ENCODE data around the gene OLA1.
A peak's percentile ranks its signal among the peaks of the same experiment; 100 is the strongest.

OLA1 gene

DNA sequence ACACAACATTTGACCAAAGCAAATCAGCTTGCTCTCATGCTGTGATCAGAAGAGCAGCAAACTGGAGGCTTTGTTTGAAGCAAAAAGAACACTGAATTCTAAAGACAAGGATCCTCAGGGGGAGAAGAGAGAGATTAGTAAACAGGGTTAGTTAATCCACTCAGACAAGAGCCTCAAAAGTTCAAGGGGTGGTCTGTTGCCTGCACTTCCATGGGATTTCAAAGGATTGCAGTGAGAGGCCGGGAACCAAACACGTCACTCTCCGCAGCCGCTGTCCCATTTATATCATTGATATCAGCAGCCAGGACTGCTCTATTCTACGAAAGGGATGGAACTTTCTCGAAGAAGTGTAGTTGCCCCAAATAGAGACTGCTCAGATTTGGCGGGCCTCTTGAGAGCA is 185.4 kb downstream of the OLA1 start:
- DNase-seq (ENCODE audit: low read depth): no peak

GRCh38 chr2:174059884-174060244 is 188.5 kb downstream of the OLA1 start:
- DNase-seq (ENCODE audit: low read depth): no peak

DNA sequence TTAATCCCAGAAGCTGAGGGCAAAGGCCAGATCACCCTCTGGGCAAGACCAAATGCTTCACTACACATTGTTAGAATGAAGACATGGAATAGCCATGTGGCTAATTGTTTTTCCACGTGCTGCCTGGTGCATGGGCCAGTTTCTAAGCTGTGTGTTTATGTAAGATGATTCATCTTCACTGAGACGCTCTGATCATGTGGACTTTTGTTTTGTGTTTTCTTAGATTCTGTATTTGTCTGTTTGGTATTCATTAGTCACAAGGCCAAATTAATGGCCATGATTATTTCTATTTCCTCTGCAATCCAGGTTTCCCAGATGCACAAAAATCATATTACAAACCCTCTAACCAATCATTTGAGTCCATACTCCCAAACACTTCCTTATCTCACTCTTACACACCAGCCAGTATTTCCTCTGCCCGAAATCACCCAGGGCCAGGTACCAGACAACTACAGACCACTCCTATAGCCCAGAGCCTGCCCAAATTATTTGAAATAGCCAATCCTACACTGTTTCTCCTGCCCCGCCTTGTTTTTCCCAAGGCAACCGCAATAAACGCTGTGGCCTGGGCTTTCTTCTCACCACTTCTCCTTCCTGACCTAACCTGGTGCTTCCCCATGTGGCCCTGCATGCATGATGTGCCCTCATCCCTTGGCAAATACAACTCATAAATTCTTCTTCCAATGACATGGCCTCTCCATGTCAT is 189.0 kb downstream of the OLA1 start:
- DNase-seq (ENCODE audit: low read depth): no peak

DNA sequence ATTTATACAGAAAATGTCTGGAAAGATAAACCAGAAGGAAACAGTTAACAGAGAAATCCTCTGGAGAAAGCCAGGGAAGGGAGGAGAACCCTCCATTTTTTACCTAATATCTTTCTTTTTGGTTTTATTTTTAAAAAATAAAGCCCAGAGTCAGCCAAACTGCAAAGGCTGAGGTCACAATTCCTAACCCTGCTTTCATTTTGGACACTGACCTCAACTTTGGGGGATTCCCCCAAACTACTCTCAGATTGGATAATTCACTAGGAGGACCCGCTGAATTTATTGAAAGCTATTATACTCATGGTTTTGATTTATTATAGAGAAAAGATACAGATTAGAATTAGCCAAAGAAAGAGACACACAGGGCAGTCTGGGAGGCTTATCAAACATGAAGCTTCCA is 189.9 kb downstream of the OLA1 start:
- DNase-seq (ENCODE audit: low read depth): no peak

DNA sequence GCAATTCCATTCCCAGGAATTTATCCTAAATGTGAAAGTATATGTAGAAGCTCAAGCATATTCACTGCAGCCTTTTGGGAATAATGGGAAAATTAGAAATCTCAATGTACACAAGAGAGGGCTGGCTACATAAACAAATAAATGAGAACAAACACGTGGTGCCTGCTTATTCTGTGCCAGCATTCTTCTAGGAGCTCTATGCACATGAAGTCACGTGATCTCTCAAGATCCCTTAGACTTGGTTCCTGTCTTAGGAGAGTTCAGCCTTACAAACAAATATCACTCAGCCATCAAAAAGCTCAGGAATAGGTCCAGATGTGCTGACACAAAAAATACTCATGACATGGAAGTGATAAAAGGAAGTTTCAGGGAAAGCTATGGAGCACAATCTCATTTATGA is 190.3 kb downstream of the OLA1 start:
- DNase-seq (ENCODE audit: low read depth): no peak

DNA sequence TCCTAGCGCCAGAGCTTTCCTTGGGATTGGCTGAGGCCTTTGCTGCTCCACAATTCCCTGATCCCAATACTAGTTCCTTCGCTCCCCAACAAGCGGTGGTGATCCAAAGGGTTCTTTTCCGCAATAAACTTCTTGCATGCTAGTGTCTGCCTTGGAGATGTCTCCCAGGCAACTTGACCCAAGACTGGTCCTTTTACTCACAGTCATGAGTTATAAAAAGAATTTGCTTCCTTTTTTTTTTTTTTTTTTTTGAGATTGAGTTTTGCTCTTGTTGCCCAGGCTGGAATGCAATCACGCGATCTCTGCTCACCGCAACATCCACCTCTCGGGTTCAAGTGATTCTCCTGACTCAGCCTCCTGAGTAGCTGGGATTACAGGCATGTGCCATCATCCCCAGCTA is 193.4 kb downstream of the OLA1 start:
- DNase-seq (ENCODE audit: low read depth): no peak

DNA sequence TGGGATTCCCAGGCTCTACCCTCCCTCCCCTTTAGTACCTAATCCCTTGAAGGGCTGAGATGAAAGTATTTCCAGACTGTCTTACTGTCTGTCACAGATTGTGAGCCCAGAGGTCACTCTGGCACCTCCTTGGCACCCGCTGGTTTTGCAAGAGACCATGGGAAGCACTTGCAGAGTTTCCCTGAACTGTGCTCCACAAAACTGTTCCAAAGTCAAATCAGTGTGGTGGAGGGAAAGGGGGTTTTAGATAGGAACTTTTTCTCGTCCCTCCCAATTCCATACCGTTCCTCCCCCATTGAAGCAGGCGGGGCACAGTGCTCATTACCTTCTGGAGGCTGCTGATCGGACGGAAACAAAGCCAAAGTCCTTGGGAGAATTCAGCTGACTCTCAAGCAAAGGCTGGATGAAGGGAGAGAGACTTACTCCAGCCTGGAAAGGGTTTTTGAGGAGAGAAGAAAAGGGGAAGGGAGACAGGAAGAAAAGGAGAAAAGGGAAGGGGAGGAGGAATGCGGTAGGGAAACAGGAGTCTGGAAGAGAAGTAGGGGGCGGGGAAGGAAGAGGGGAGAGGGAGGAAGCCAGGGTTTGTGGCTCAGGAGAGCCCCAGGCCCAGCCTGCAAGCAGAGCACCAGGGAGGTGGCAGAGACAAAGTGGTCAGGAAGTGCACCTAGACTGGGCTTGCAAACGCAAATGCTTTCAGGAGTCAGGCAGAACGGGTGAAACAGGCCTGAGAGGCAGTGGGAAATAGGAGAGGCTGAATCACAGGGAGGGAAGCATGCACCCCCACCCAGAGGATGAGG is 194.8 kb downstream of the OLA1 start:
- no peak for DNase-seq (ENCODE audit: low read depth)

- no peak for DNase-seq (ENCODE audit: low read depth)
Measured at GRCh38 chr2:174052584-174052976, 195.8 kb downstream of the OLA1 start.

GRCh38 chr2:174051741-174052583 is 196.4 kb downstream of the OLA1 start:
- no peak for DNase-seq (ENCODE audit: low read depth)

- DNase-seq (ENCODE audit: low read depth): no peak
Measured at GRCh38 chr2:174051068-174051467, 197.3 kb downstream of the OLA1 start.

DNA sequence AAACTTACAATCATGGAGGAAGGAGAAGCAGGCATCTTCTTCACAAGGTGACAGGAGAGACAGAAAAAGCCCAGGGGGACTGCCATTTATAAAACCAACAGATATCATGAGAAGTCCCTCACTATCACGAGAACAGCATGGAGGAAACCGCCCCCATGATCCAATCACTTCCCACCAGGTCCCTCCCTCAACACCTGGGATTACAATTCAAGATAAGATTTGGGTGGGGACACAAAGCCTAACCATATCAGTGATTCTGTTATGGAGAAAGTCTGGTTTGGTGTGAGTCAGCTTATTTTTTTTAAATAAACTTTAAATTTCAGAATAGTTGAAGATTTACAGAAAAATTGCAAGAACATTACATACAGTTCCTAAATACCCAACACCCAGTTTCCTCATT is 198.4 kb downstream of the OLA1 start:
- no peak for DNase-seq (ENCODE audit: low read depth)

DNA sequence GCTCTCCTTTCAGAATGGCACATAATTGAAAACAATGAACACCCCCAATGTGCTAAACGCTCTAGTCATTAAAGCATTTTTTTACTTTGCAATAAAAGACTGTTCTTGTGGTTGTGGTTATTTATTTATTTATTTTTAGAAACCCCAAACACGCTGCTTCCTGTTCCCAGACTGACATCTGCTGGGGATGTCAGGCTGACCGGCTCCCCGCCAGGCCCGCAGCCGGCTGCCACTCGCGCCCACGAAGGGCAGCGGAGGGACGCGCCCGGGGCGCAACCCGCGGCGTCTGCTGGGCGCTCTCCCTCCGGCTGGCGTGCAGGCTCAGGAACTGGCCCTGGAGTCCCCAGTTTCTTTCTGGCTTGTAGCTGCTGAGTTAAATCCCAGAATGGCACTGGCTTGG is 200.1 kb downstream of the OLA1 start:
- DNase-seq (ENCODE audit: low read depth): no peak

DNA sequence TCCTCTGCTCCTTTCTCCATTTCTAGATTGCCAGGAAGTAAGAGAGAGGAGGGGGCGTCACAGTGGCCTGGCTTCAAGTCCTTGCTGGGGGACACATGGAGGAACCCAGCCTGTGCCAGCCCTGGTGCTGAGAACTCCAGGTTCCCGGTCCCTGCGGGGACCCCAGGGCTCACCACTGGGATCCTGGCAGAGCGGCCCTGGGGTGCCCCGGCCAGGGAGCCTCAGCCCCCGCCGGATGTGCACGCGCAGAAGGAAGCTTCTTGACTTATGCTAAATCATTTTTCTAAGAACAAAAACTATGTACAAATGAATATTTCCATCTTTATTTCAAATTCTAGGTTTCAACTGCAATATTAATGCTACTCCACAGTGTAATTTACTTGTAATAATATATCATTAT is 200.6 kb downstream of the OLA1 start:
- no peak for DNase-seq (ENCODE audit: low read depth)

- DNase-seq (ENCODE audit: low read depth): no peak
Measured at GRCh38 chr2:174046172-174046571, 202.2 kb downstream of the OLA1 start.

- no peak for DNase-seq (ENCODE audit: low read depth)
Measured at GRCh38 chr2:174044556-174044955, 203.8 kb downstream of the OLA1 start.

- DNase-seq (ENCODE audit: low read depth): no peak
Measured at GRCh38 chr2:174040417-174040701, 208.0 kb downstream of the OLA1 start.

GRCh38 chr2:174039551-174040416 is 208.5 kb downstream of the OLA1 start:
- DNase-seq (ENCODE audit: low read depth): peak; percentile 75

- no peak for DNase-seq (ENCODE audit: low read depth)
Measured at GRCh38 chr2:174038462-174038861, 209.9 kb downstream of the OLA1 start.

DNA sequence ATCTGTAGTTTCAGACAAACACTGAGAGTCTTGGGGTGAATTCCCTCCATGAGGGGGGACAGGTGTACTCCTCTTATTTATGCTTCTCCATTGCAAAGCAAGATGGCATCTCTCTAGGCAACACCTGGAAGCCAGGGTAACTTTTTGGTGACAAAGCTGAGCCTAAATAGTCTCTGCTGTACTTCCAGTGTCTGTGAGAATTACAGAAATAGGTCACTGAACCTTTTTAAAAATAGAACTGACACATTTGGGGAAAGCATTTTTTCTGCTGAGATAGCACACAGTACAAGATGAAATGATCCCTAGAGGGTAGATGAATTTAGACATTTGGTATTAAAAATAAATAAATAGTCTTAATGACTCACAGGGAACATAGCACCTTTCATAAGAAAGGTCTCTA is 211.5 kb downstream of the OLA1 start:
- DNase-seq (ENCODE audit: low read depth): no peak

- no peak for DNase-seq (ENCODE audit: low read depth)
Measured at GRCh38 chr2:174035981-174036742, 212.2 kb downstream of the OLA1 start.

GRCh38 chr2:174035117-174035635 is 213.2 kb downstream of the OLA1 start:
- no peak for DNase-seq (ENCODE audit: low read depth)

Measured in activated gamma-delta T cell treated with anti-CD3 and anti-CD28 coated beads, Interleukin-2, amount 50 U/mL, for 16 hours (primary cell).